ENCODE measurements around the gene CDC42BPG. TPM values are rescaled to one million over a fixed set of nuclear protein-coding genes. Genes with fewer than 3 reads are reported as not detected.
A peak's percentile ranks its signal among the peaks of the same experiment; 100 is the strongest.

Gene CDC42BPG
- total and polyA plus RNA-seq, 11 donors: 0.12 to 0.50 (median 0.20) TPM; not detected in 1

DNA sequence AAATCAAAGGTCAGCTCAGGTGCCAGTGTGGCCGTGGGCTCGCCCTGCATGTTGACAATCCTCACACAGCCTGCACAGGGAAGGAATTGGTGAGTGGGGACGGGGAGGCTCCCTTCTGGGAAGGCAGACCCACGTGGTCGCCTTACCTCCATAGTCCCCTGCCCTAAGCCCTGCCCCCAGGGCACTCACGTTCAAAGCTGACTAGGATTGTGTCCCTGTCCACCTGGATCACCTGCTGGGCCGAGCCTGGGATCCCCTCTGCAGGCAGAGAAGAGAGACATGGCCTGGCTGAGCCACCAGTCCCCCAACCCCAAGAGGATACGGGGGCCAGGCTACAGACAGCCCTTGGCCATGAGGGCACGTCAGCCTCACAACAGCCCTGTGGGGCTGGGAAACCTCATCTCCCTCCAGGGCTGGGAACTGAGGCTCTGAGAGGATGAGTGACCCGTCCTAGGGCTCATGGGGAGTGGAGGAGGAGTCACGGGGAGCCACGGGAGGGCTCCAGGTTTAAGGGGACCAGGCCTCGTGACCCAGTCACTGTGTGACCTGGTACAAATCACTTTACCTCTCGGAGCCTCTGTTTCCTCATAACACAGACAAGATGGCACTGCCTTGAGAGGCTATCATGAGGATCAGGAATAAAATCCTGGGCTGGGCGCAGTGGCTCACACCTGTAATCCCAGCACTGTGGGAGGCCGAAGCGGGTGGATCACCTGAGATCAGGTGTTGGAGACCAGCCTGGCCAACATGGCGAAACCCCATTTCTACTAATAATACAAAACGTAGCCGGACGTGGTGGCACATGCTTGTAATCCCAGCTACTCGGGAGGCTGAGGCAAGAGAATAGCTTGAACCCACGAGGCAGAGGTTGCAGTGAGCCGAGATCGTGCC is 54.0 kb downstream of the CDC42BPG start:
- no peak overlapping the region for H3K4me3 ChIP-seq
- H3K9me3 ChIP-seq: no peaks in the 10 kb centered on the region
- H3K27me3 ChIP-seq: no peaks in the 10 kb centered on the region
- no peak for TF ChIP-seq POLR2A (IDR thresholded peaks at IDR 0.05)
- TF ChIP-seq, protein P1, sequence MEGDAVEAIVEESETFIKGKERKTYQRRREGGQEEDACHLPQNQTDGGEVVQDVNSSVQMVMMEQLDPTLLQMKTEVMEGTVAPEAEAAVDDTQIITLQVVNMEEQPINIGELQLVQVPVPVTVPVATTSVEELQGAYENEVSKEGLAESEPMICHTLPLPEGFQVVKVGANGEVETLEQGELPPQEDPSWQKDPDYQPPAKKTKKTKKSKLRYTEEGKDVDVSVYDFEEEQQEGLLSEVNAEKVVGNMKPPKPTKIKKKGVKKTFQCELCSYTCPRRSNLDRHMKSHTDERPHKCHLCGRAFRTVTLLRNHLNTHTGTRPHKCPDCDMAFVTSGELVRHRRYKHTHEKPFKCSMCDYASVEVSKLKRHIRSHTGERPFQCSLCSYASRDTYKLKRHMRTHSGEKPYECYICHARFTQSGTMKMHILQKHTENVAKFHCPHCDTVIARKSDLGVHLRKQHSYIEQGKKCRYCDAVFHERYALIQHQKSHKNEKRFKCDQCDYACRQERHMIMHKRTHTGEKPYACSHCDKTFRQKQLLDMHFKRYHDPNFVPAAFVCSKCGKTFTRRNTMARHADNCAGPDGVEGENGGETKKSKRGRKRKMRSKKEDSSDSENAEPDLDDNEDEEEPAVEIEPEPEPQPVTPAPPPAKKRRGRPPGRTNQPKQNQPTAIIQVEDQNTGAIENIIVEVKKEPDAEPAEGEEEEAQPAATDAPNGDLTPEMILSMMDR (IDR thresholded peaks at IDR 0.05): no peak
- intact Hi-C loops (cut with DNase I): loop anchor here in 1 of 10 donors (5.0 kb wide), 1 partner anchor 102 kb away; no protein-coding TSS in a partner anchor
- H3K27ac ChIP-seq: no peak overlapping the region
- DNase-seq (peak in 1 of 5 donors; percentile 14), ATAC-seq (no peak)
- H3K36me3 ChIP-seq: peaks cover 0 to 39% (median 15%) of the 10 kb centered on the region in 9 donors
- peaks cover 0 to 16% (median 5%) of the 10 kb centered on the region in 12 donors for H3K4me1 ChIP-seq
- WGBS, 4 donors: 89 to 98% (median 95%) methylated on average over 16 to 25 of the region's 25 CpGs

DNA sequence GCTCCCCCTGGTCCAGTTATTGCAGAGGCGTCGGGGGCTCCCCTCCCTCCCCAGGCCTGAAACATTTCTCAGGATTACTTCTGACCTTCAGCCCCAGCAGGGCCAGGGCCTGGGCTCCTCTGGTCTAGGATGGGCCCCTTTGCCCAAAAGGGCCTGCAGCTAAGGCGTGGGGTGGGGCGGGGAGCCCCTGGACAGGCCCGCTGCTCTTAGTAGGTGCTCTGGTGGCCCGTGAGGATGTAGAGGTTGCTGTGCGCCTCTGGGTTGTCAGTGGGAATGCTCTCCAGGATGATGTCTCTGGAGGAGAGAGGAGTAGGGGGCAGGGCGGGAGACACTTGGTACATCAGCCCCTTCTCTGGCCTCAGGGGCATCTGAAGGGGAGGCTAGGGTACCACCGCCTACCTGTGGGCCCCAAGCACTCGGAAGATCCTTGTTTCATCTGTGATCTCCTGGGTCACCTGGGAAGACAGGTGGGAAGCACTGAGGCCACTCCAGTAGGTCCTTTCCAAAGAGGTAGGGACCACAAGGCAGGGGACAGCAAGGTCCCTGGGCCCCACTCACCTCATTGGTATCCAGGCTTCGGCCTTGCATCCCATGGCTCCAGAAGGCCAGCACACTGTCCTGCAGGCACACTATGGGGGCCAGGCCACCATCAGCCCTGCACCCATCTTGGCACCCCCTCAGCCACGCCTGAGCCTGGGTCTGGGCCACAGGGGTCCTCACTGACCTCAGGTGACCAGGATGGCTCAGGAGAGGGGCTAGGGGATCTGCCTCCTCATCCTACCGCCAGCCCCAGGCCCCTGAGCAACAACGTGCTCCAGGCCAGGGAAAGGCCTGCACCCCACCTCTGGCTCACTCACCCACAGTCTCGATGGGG is 54.9 kb downstream of the CDC42BPG start:
- DNase-seq: peak in 1 of 5 donors; percentile 11
- TF ChIP-seq POLR2A (IDR thresholded peaks at IDR 0.05): no peak
- TF ChIP-seq, protein P1 (IDR thresholded peaks at IDR 0.05): no peak
- no peaks in the 10 kb centered on the region for H3K9me3 ChIP-seq
- WGBS, 4 donors: 92 to 96% (median 95%) methylated on average over 10 to 15 of the region's 15 CpGs
- H3K4me3 ChIP-seq: no peak overlapping the region
- peaks cover 0 to 16% (median 5%) of the 10 kb centered on the region in 12 donors for H3K4me1 ChIP-seq
- no peak overlapping the region for H3K27ac ChIP-seq
- peaks cover 0 to 39% (median 15%) of the 10 kb centered on the region in 9 donors for H3K36me3 ChIP-seq
- intact Hi-C loops (cut with DNase I): loop anchor here in 2 of 10 donors (5.0 kb wide), 1 partner anchor 103 kb away; no protein-coding TSS in a partner anchor
- H3K27me3 ChIP-seq: no peaks in the 10 kb centered on the region
- ATAC-seq: no peak

DNA sequence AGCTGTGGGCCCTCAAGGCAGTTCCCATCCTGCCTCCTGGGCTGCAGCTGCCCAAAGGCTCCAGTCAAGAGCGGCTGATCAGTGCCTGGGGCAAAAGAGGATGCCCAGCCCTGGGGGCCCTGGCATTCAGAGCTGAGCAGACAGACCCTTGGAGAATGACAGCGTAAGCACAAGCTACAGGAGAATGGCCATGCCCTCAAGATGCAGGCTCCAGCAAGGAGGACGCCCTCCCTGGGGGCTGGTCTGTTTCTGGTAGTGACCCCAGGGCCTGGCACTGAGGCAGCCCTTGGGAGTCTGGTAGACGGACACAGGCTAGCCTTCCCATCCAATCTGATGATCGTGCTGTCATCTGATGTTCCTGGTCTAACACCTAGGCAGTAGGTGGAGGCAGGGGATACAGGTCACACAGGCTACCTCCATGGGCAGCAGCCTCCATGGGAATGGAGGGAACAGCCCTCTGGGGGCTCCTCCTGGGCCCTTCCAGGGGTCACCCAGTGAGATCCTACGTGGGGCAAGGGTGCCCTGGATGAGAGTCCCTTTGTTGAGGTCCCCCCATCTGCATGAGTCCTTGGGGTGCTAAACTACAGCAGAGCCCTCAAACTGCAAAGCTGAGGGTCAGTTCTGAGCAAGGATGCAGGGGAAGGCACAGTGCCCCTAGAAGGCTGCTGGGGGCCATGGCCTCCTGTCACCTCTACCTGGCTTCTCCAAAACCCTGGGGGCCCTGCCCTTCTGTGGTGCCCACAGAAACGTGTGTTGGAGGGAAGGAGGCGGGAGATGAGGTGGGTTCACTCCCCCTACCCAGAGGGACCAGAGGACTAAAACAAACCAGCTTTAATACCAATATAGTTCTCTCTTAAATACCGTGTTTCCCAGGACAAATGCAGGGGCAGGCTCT is 55.9 kb downstream of the CDC42BPG start:
- no peak for TF ChIP-seq POLR2A (IDR thresholded peaks at IDR 0.05)
- TF ChIP-seq, protein P1 (IDR thresholded peaks at IDR 0.05): no peak
- no peaks in the 10 kb centered on the region for H3K9me3 ChIP-seq
- no peaks in the 10 kb centered on the region for H3K27me3 ChIP-seq
- DNase-seq: no peak
- WGBS, 4 donors: 84 to 91% (median 85%) methylated on average over 6 to 9 of the region's 9 CpGs
- H3K4me1 ChIP-seq: peaks cover 0 to 6% (median 4%) of the 10 kb centered on the region in 12 donors
- no peak for ATAC-seq
- intact Hi-C loops (cut with DNase I): loop anchor here in 1 of 10 donors (5.0 kb wide), 1 partner anchor 104 kb away; no protein-coding TSS in a partner anchor
- H3K36me3 ChIP-seq: peaks cover 0 to 39% (median 15%) of the 10 kb centered on the region in 9 donors
- H3K4me3 ChIP-seq: no peak overlapping the region
- H3K27ac ChIP-seq: no peak overlapping the region

Measured in heart left ventricle (tissue), 16 donors.